ENCODE results near the gene C12orf76. TPM values are rescaled to one million over a fixed set of nuclear protein-coding genes. Genes with fewer than 3 reads are reported as not detected.

The C12orf76 gene
- polyA plus RNA-seq, 1 of the 3 experiments (the other 2 are of a cell fraction): 29.2 TPM

GRCh38 chr12:109998904-109999648, 49.2 kb downstream of the C12orf76 start, which contains the start of gene ANKRD13A (continued):
- TF ChIP-seq REST (IDR thresholded peaks at IDR 0.05; ENCODE audit: low read depth, low read length): no peak
- TF ChIP-seq RFX5 (IDR thresholded peaks at IDR 0.05; ENCODE audit: low read length): no peak; the same call in 1 of the 2 replicates
- peak; percentile 96 for TF ChIP-seq MAX (IDR thresholded peaks at IDR 0.05; ENCODE audit: low read depth)
- TF ChIP-seq FOSL2 (IDR thresholded peaks at IDR 0.05; ENCODE audit: borderline replicate concordance, low read depth): no peak
- TF ChIP-seq RCOR1 (IDR thresholded peaks at IDR 0.05; ENCODE audit: low read length): peak; percentile 18; the same call in 1 of the 2 replicates
- no peak for TF ChIP-seq USF2 (IDR thresholded peaks at IDR 0.05; ENCODE audit: borderline replicate concordance, low read depth, low read length)
- no peak; the same call in 1 of the 2 replicates for TF ChIP-seq NFIC (IDR thresholded peaks at IDR 0.05; ENCODE audit: borderline replicate concordance)
- no peak for TF ChIP-seq NRF1 (IDR thresholded peaks at IDR 0.05; ENCODE audit: low read depth, low read length)

- Histone ChIP-seq H3K79me2 (ENCODE audit: insufficient read depth) (peaks cover 68% of the 10 kb centered on the region), H3K4me2 (peak overlapping the region; percentile 83), H3K4me3 (ENCODE audit: low read depth in 2 of 2, low read length in 1 of 2) (peak overlapping the region; percentile 72 to 81), H3K9ac (peak overlapping the region; percentile 90; the same call in 1 of the 2 replicates), H2AFZ (ENCODE audit: low read depth) (peak overlapping the region; percentile 92), H3K27ac (ENCODE audit: low read depth in 2 of 2, low read length in 1 of 2) (peak overlapping the region; percentile 74 to 90; a peak in 3 of 4 replicates), H3K36me3 (replicated peaks in 1 of 2; ENCODE audit: control insufficient read depth in 1 of 2, insufficient read depth in 2 of 2, low read length in 1 of 2) (peaks cover 0 to 3% of the 10 kb centered on the region in 2 experiments), H3K9me2 (no peaks in the 10 kb centered on the region), H3K27me3 (ENCODE audit: insufficient read depth) (no peaks in the 10 kb centered on the region), H3K4me1 (ENCODE audit: control insufficient read depth in 1 of 2, insufficient read depth in 2 of 2, low read depth in 1 of 2, low read length in 1 of 2) (peaks cover 33 to 40% of the 10 kb centered on the region in 2 experiments), H4K20me1 (ENCODE audit: insufficient read depth) (peaks cover 12% of the 10 kb centered on the region), H3F3A (replicated peaks; ENCODE audit: insufficient read depth) (peaks cover 12% of the 10 kb centered on the region), H3K9me3 (no peaks in the 10 kb centered on the region)
- WGBS (ENCODE audit: low lambda C conversion rate): 74% methylated on average over 9 of the region's 9 CpGs
- TF ChIP-seq FOXM1 (IDR thresholded peaks at IDR 0.05; ENCODE audit: low read depth): no peak
- no peak for TF ChIP-seq RFX5 (IDR thresholded peaks at IDR 0.05; ENCODE audit: low read length)
- ChIA-PET POLR2A (interaction anchor here (1.2 kb wide), 1 partner anchor 13 kb away, joined by 3 read pairs; no protein-coding TSS in a partner anchor), CTCF (interaction anchor here (1.1 to 1.4 kb wide), 3 partner anchors 24 to 451 kb away, joined by 3 to 4 read pairs (median 3); partner anchors contain the start of gene ARPC3)
- DNase-seq: no peak
Observed at GRCh38 chr12:109998241-109998903, 50.0 kb downstream of the C12orf76 start.
